ENCODE data around the gene TAT.

Gene TAT

DNA sequence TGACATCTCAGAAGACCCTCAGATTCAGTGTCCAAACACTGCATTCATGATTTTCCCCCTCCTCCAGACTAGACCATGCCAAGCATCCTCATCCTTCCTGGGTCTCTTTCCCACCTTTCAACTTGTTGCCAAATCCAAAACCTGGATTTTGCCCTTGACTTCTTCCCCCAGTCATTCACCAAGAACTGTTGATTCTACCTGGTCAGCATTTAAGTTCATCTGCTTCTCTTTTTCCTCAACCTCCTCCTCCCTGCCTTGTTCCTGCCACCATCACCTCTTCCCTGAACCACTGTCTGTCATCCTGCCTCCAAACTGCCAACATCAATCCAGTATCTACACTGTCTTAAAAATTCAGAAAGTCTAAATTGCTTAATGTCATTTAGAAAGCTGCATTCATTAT, 29.7 kb downstream of the TAT start:
- DNase-seq (ENCODE audit: extremely low read depth in 1 of 2, low read depth in 1 of 2), result no peak

DNA sequence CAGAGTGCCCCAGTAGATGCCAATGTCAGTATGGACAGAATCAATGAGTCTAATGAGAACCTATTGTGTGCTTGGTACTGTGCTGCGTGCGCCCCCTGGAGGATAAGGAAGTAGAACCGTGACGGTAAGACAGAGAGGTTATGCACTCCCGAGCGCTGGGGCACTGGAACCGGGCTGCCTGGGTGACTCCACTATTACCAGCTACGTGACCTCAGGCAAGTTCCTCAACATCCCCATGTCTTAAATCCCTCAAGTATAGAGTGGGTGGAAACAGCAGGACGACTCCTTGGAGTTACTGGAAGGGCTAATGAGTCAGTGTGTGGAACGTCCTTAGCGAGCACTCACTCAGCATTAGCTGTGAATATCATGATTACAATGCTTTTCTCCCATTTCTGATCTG, 34.5 kb downstream of the TAT start:
- peak in 1 of 2 donors; percentile 29 for DNase-seq (ENCODE audit: extremely low read depth in 1 of 2, low read depth in 1 of 2)

DNA sequence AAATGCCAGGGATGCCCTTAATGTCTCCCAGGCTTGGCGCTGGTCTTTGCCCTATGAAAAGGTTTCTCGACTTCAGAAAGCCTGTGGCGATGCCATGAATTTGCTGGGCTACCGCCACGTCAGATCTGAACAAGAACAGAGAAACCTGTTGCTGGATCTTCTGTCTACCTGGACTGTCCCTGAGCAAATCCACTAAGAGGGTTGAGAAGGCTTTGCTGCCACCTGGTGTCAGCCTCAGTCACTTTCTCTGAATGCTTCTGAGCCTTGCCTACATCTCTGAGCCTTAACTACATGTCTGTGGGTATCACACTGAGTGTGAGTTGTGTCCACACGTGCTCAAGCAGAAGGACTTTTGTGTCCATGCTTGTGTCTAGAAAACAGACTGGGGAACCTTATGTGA, 39.2 kb downstream of the TAT start:
- no peak for DNase-seq (ENCODE audit: extremely low read depth in 1 of 2, low read depth in 1 of 2)

DNA sequence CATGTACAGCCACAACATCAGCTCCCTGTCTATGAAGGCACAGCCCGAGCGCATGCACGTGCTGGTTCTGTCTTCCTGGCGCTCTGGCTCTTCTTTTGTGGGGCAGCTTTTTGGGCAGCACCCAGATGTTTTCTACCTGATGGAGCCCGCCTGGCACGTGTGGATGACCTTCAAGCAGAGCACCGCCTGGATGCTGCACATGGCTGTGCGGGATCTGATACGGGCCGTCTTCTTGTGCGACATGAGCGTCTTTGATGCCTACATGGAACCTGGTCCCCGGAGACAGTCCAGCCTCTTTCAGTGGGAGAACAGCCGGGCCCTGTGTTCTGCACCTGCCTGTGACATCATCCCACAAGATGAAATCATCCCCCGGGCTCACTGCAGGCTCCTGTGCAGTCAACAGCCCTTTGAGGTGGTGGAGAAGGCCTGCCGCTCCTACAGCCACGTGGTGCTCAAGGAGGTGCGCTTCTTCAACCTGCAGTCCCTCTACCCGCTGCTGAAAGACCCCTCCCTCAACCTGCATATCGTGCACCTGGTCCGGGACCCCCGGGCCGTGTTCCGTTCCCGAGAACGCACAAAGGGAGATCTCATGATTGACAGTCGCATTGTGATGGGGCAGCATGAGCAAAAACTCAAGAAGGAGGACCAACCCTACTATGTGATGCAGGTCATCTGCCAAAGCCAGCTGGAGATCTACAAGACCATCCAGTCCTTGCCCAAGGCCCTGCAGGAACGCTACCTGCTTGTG, 40.0 kb downstream of the TAT start:
- DNase-seq (ENCODE audit: extremely low read depth in 1 of 2, low read depth in 1 of 2), result no peak

DNA sequence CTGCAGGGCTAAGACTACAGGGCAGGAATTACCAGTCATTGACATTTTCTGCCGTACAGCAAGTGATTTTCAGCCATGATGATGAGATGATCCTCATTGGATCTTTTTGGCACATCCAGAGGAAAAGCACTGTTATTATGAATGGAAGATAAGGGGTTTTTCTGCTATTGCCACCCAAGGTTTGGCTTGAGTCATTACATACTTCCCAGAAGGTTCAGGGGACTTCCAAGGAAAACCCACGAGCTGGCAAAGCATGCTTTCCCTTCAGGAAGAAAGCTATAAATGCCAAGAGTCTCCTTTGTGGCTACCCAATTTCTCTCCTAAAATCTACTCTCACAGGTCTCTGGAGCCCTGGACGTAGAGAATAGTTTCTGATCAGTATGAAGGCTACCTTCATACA, 44.5 kb downstream of the TAT start:
- DNase-seq (ENCODE audit: extremely low read depth in 1 of 2, low read depth in 1 of 2), result no peak

DNA sequence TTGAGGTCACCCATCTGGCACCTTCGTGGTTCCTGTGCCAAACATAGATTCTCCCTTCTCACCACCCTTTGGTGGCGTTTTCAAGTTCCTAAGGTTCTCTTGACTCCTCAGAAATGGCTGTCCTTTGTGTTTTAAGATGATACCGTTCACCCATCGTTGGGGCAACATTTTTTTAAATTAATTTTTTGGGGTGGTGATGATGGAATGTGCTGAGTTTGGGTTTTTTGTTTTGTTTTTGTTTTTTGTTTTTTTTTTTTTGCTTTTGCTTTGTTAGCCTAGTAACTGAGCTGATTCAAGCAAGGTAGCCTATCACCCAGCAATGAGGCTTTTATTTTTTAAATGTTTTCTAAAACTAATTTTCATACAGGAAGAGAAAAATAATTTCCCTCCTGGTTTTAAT, 48.0 kb downstream of the TAT start:
- DNase-seq (ENCODE audit: extremely low read depth in 1 of 2, low read depth in 1 of 2), result no peak

DNA sequence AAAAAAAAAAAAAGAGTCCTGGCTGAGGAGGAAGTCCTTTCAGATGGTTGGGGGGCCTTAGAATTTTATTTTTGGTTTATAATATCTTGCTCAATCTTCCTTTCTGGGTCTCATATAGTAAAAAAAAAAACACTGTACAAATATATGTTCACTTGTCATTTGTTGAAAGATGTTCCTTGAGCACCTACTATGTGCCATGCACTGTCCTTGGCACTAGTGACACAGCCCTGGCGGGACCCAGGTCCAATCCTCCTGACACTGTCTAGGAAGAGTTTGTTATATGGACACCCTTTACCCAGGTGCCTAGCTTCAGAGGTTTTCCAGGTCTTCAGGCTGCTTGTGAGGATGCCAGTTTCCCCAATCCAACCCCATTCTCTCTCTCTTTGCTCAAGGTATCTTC, 48.6 kb downstream of the TAT start:
- no peak for DNase-seq (ENCODE audit: extremely low read depth in 1 of 2, low read depth in 1 of 2)

DNA sequence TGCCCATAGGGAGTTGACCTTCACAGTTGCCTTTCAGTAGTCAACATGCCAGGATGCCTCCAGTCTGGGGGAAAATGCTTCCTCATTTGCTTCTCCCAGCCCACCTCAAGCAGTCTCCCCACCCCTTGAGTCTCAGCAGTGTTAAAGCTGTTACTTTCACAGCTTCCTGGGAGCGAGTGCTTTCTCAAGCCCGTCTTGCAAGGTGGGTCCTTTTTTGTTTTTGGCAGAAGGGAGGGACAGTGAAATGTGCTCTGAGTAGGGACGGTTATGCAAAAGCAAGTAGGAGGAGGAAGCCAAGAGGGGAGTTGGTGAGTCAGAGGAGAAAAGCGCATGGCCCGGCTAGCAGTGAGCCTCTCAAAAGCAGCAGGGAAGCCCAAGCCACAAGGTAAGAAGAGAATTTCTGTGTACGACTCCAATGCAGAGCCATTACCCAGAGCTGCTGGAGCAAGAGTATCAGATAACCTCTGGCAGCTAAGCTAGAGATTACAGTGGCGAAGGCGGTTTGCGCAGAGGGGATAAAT, 50.7 kb downstream of the TAT start, which contains the start of gene CHST4:
CHST4 (plus strand) TSS at position 316 of the 521 bp plus-strand sequence. CDS start 10,252 bp downstream, outside the sequence.
- DNase-seq (ENCODE audit: extremely low read depth in 1 of 2, low read depth in 1 of 2), result no peak

DNA sequence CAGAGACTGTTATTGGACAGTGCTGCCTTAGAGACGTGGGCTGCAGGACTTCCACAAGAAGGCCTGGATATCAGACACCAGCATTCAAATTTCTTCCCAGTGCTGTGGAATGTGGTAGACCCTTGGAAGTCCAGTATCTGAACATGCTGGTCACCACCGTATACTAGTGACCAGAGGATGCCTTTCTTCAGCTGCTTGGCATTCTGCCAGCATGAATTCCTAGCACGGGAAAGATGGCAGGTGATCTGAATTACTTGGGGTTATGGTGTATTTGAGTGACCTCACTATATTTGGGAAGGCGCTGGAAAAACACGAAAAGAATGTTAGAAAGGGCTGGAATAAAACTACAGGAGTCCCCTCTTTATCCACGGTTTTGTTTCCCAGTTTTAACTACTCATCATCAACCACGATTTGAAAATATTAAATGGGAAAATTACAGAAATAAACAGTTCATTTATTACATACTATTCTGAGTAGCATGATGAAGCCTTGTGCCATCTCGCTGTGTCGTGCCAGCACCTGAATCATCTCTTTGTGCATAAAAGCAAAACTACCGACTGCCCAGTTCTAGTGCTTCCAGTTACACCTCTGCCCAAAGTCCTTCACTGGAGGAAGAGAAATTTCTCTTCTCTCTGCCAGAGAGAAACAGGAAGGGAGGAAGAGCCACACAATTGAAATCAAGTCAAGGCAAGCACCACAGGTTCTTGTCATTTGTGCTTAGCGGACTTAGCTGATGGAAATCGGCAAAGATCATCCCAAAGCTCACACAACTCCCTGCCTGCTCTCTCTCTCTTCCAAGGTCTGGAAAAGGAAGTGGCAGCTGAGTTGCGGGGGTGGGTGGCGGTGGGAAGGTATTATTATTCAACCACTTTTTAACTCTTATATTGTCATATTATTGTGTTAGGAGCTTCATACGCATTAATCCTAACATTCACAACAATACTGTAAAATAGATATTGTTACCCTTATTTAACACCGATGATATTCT, 52.0 kb downstream of the TAT start:
- DNase-seq (ENCODE audit: extremely low read depth in 1 of 2, low read depth in 1 of 2), result no peak

DNA sequence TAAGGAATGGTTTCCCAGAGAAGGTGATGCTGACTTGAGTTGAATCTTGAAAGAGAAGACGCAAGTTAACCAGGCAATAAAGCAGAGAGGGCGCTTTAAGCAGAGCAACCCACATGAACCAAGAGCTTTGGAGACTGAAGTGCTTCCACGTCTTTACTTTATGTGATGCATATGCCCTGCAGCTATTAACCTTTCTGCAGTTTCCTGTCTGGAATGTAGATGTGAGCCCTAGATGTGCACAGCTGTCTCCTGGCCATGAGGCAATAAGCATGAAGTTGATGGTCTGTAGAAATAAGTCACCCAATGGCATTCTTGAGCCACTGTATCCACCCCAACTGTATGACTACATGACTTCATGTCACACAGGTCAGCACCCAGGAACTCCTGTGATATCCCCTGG, 56.3 kb downstream of the TAT start:
- no peak for DNase-seq (ENCODE audit: extremely low read depth in 1 of 2, low read depth in 1 of 2)
